Measurements from ENCODE around the gene PARVB.
A peak's percentile ranks its signal among the peaks of the same experiment; 100 is the strongest.
"Not testable (repeated sequence)": the region's sequence is repeated elsewhere in the genome, so short reads cannot be mapped to it uniquely, and the experiment has no call there.

The PARVB gene

GRCh38 chr22:44051358-44051757 is 27.3 kb downstream of the PARVB start:
- no peak for DNase-seq (ENCODE audit: low read depth in 1 of 2, low spot score in 1 of 2)

DNA sequence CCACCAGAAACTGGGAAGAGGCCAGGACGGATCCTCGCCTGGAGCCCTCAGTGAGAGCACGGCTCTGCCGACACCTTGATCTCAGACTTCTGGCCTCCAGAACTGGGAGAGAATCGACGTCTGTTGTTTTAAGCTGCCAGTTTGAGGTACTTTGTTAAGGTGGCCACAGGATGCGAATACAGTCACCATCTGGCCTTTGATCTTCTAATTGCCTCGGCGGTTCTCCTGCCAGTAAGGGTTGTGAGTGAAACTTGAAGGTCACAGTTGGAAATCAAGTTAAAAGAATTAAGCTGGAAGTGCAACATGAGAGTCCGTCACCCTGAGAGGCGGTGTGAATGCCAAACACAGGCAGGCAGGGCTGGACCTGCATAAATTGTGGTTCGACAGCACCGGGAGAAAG is 27.9 kb downstream of the PARVB start:
- no peak for DNase-seq (ENCODE audit: low read depth in 1 of 2, low spot score in 1 of 2)

GRCh38 chr22:44055805-44056204 is 31.7 kb downstream of the PARVB start:
- no peak for DNase-seq (ENCODE audit: low read depth in 1 of 2, low spot score in 1 of 2)

GRCh38 chr22:44056649-44057048 is 32.5 kb downstream of the PARVB start:
- not testable (repeated sequence) for DNase-seq (ENCODE audit: low read depth in 1 of 2, low spot score in 1 of 2)

DNA sequence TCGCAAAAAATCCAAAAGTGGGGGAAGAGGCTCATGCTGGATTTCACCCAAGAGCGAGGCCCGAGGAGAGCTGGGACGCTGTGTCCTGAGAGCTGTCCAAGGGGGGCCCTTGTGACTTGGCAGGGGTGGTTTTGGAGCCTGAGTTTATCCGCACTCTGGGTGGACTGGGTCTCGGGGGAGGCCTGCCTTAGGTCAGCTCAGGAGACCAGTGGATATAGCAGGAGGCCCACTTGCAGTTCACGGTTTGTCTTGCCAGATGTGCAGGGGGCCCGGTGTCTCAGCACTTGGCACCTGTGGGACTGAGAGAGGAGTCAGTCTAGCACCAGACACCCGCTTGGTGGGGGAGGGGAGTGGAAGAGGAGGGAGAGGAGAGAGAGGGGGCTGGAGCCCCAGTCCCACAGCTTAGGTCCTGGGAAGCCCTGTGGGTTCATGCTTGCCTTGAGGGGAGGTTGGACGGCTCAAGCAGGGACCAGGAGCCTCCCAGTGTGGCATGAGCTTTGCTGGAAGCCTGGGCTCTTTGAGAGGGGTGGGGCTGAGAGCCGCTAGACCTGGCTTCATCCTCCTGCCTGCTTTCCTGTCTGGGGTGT is 33.4 kb downstream of the PARVB start:
- no peak for DNase-seq (ENCODE audit: low read depth in 1 of 2, low spot score in 1 of 2)

- no peak for DNase-seq (ENCODE audit: low read depth in 1 of 2, low spot score in 1 of 2)
These were observed 39.6 kb downstream of the PARVB start for GRCh38 chr22:44063462-44064371.

GRCh38 chr22:44067033-44067432 is 42.9 kb downstream of the PARVB start:
- DNase-seq (ENCODE audit: low read depth in 1 of 2, low spot score in 1 of 2): no peak

GRCh38 chr22:44067901-44068300 is 43.8 kb downstream of the PARVB start:
- no peak for DNase-seq (ENCODE audit: low read depth in 1 of 2, low spot score in 1 of 2)

DNA sequence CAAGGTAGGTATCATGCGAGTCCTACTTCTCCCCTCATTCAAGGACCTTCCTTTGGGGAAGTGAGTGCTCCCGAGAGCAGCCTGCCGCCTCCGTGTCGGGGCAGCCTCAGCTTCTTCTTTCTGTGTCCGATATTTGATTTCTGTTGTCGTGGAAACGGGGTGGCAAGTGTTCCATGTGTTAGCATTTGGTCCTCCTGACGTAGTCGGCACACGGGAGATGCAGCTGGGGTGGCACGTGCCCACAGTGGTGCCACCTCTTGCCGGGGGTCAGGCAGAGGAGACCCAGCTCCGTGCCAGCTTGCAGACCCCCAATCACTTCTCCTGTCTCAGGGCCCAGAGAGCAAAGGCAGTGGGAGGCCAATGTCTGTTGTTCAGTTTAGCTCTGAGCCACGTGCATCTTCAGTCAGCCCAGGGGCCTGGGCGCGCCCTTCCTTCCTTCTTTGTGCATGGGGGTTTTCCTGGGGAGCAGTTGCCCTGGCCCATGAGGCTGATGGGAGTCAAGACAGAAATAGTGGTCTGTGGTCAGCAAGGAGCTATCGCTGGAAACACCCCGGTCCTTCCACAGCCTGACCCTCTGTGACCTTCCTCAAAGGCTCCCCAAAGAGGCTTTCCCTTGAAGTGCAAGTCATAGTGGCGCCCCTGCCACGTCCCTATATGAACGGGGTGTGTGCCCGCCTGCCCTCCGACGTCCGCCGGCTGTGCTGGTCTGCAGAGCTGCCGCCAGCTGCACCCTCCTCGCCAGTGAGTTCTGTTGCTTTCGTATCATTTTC is 44.5 kb downstream of the PARVB start:
- no peak for DNase-seq (ENCODE audit: low read depth in 1 of 2, low spot score in 1 of 2)

DNA sequence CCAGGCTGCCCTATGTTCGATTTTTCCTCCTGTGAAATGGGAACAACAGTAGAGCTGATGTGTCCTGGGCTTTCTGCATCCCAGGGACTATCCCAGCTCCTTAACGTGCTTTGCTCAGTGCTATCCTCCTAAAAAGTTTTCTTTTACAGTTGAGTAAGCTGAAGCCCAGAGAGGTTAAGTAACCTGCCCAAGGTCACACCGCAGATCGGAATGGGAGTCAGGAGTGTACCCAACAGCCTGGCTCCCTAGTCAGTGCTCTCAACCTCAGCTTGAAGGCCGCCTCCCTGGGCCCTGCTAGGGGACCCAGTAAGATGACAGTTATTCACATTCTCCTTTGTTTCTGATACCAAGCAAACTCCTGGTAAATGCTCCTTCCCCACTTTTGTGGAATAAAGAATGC is 45.9 kb downstream of the PARVB start:
- no peak for DNase-seq (ENCODE audit: low read depth in 1 of 2, low spot score in 1 of 2)

DNA sequence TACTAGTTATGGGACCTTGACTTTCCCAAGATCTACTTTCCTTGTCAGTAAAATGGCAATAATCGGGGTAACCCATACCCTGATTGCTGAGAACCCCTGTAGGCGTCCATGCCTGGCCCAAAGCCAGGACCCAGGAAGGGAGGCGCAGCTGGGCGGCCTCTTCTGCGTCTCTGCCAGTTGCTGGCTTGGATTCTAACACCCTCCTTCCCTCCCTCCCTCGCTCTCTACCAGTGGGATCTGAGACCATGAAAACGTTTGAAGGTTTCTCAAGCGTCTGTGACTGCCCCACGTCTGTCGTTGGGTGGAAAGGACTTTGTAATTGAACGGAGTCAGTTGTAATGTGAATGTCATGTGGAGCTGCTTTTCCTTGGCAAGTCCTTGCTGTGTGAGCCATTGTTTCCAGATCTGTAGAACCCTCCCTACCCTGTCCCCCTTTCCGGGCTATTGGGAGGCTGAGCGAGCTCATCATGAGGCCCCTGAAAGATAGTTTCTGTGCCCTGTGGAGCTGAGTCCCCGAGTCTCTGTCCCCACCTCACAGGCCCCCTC is 47.8 kb downstream of the PARVB start:
- no peak for DNase-seq (ENCODE audit: low read depth in 1 of 2, low spot score in 1 of 2)

GRCh38 chr22:44074337-44074984 is 50.4 kb downstream of the PARVB start:
- no peak for DNase-seq (ENCODE audit: low read depth in 1 of 2, low spot score in 1 of 2)

- DNase-seq (ENCODE audit: low read depth in 1 of 2, low spot score in 1 of 2): no peak
These were observed 50.9 kb downstream of the PARVB start for GRCh38 chr22:44075022-44075421.

DNA sequence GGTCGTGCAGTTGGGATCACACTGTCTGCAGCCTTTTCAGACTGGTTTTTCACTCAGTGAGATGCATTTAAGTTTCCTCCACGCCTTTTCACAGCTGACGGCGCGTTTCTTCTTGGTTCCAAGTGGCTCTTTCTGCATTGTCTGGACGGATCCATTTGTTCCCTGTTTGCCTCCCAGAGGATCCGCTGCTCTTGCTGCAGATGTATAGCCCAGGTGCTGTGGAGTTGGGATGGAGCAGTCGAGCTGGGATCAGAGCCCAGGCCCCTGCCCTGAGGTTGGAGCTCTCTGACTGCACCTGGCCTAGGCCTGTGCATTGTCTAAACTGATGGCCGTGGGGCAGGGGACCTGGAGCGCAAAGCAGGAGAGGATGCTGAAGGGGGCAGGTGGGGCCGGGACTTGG is 51.6 kb downstream of the PARVB start:
- no peak for DNase-seq (ENCODE audit: low read depth in 1 of 2, low spot score in 1 of 2)

DNA sequence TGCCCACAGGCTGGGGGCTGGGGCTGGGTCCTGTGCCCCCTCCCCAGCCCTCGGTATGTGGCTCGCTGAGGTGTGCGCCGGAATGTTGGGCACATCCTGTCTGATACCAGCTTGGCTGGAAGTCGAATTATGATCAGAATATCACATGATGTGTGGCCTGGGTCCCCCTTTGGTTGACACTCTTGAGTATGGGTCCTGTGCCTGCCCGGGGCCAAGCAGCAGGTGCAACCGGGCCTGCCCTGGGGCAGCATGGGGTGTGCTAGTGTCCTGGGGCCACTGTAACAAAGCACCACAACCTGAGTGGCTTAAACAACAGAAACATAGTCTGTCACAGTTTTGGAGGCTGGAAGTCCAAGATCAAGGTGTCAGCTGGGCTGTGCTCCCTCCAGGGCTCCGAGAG is 52.7 kb downstream of the PARVB start:
- DNase-seq (ENCODE audit: low read depth in 1 of 2, low spot score in 1 of 2): no peak

DNA sequence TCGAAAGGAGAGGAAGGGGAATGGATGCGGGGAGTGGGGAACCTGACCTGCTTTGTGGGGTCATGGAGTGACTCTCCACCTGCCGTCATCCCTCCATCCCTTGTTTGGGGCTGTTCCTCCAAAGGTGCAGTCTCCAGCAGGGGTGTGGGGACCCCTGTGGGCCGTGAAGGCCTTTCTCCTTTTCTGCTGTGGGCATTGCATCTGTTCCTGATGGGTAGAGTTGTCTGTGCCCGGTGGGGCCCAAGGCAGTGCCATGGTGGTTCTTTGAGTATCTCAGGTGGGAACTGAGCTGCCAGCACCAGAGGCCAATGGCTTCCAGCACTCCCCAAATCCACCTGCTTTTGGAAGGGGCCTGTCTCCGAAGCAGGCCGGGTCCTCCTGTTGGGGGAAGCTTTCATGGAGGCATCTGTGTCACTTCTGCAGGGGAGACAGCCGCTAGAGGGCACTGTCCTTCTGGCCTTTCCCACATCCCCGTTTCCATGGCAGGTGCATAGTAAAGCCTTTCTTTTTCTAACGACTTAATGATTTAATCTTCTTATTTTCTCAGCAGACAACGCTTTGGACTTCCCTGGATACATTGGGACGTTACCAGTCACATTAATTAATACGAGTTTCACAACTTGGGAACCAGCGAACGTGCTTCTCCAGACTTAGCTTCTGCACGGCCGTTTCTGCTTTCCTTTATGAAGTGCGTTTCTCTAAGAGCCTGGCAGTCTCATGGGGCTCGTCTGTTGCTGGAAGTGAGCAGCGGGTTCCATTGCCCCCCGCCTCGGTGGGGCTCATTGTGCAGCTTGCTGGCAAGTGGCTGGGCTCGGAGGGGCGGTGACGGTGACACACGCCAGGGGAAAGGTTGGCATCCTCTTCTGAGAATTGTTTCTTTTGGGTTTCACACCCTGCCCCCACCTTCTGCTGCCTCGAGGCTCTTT is 57.1 kb downstream of the PARVB start:
- peak; percentile 43 to 54 for DNase-seq (ENCODE audit: low read depth in 1 of 2, low spot score in 1 of 2)

DNA sequence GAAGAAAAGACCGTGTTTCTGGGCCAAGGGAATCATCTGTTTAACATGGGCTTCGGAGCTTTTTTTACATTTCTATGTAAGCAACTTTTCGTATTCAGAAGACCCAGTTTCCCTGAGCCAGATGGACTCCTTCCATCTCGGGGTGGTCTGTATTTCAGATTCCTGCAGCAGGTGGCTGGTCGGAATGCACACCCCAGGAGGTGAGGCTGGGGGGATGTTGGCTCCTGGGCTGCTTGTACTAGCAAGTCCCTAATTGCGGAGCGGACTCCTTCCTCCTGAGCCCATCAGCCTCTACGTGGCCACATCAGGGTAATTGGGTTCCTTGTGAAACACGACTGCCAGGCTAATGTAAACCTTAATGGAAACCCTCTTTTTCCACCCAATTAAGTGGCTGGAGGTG is 58.7 kb downstream of the PARVB start:
- DNase-seq (ENCODE audit: low read depth in 1 of 2, low spot score in 1 of 2): no peak

GRCh38 chr22:44084044-44084772 is 60.1 kb downstream of the PARVB start:
- DNase-seq (ENCODE audit: low read depth in 1 of 2, low spot score in 1 of 2): no peak

DNA sequence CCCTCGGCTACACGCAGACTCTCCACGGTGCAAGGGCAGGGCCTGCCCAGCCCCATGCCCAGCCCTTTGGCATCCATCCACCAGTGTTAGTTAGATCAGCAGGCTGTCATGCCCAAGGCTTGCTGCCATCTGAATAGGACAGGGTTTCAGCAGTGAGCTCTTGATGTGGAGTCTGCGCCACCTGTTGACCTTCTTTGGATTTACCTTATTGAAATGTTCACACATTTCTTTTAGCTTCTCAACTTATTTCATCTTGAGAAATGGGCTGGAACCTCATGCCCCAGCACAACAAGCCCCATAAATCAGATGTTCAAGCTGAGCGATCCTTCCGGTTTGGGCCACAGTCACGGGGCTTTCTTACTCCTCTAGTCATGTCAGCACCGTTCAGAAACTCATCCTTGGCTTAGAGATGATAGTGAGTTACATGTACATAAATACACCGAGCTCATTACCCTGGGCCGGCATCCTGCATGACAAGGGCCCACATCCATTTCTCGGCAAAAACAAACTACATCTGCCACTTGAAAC is 61.7 kb downstream of the PARVB start:
- DNase-seq (ENCODE audit: low read depth in 1 of 2, low spot score in 1 of 2): no peak
